SK-N-SH (cell line): Measurements from ENCODE around the gene CLEC18B. TPM values are rescaled to one million over a fixed set of nuclear protein-coding genes. Genes with fewer than 3 reads are reported as not detected.

Experiments
- CTCF ChIA-PET: fragments of 300-600, 350-600 bp; formaldehyde crosslinking; extraction: SDS; loops from one replicate; lab custom pipeline; 2021; lab: Yijun Ruan, JAX
- POLR2A ChIA-PET: fragments of 350-600 bp; sonication (Branson Sonifier 250); formaldehyde crosslinking; extraction: SDS; loops from one replicate; lab custom pipeline; 2020; ENCODE audit warnings: antibody characterized with exemption, inconsistent platforms; lab: Yijun Ruan, JAX
- DNase-seq: peaks from one replicate; pipeline ENCODE4 v3.0.0; 2012
- H2AFZ ChIP-seq: fragments of 200-600 bp; sonication (generic); 2 replicates; pipeline ENCODE4 v1.8.1; 2016; ENCODE audit warnings: antibody characterized with exemption, mild to moderate bottlenecking, low read depth
- H3F3A ChIP-seq: fragments of 200-600 bp; sonication (generic); replicated peaks from 2 replicates; pipeline ENCODE3; 2016; ENCODE audit warnings: antibody characterized with exemption, mild to moderate bottlenecking; ENCODE audit not compliant: insufficient read depth
- H3K27ac ChIP-seq, 2 experiments: fragments of 200-500 bp in 1 of 2; fragments of 200-600 bp in 1 of 2; sonication (Bioruptor generic) in 1 of 2; sonication (generic), shearing (Covaris generic) in 1 of 2; 2 replicates each; pipeline versions ENCODE4 v1.5.1 to v1.6.1; 2014 to 2016; ENCODE audit warnings: low read depth in 2 of 2, inconsistent platforms in 1 of 2, low read length in 1 of 2, mild to moderate bottlenecking in 1 of 2, mixed read lengths in 1 of 2
- H3K27me3 ChIP-seq: fragments of 200-600 bp; sonication (generic), shearing (Covaris generic); 2 replicates; pipeline ENCODE4 v1.6.1; 2016; ENCODE audit warnings: mixed run types; ENCODE audit not compliant: insufficient read depth
- H3K36me3 ChIP-seq, 2 experiments: fragments of 200-500 bp in 1 of 2; fragments of 200-600 bp in 1 of 2; sonication (Bioruptor generic) in 1 of 2; sonication (generic) in 1 of 2; replicated peaks in 1 of 2; 2 replicates each; pipeline versions ENCODE3 to v1.5.1; 2014 to 2016; ENCODE audit warnings: low read length in 1 of 2, mild to moderate bottlenecking in 1 of 2; ENCODE audit not compliant: insufficient read depth in 2 of 2, control insufficient read depth in 1 of 2
- H3K4me1 ChIP-seq, 2 experiments: fragments of 200-500 bp in 1 of 2; fragments of 200-600 bp in 1 of 2; sonication (Bioruptor generic) in 1 of 2; sonication (generic), shearing (Covaris generic) in 1 of 2; 2 replicates each; pipeline versions ENCODE4 v1.5.1 to v1.6.1; 2014 to 2016; ENCODE audit warnings: low read depth in 1 of 2, low read length in 1 of 2, mixed run types in 1 of 2; ENCODE audit not compliant: insufficient read depth in 2 of 2, control insufficient read depth in 1 of 2
- H3K4me2 ChIP-seq: fragments of 200-600 bp; sonication (generic), shearing (Covaris generic); 2 replicates; pipeline ENCODE4 v1.6.1; 2017; ENCODE audit warnings: mixed run types
- H3K4me3 ChIP-seq, 2 experiments: fragments of 200-500 bp in 1 of 2; fragments of 200-600 bp in 1 of 2; sonication (Bioruptor generic) in 1 of 2; sonication (generic), shearing (Covaris generic) in 1 of 2; 2 replicates each; pipeline versions ENCODE4 v1.5.1 to v1.8.1; 2014 to 2016; ENCODE audit warnings: low read depth in 2 of 2, inconsistent platforms in 1 of 2, low read length in 1 of 2, mild to moderate bottlenecking in 1 of 2, mixed read lengths in 1 of 2, moderate library complexity in 1 of 2
- H3K79me2 ChIP-seq: fragments of 200-600 bp; sonication (generic); 2 replicates; pipeline ENCODE4 v1.8.1; 2017; ENCODE audit warnings: mild to moderate bottlenecking; ENCODE audit not compliant: insufficient read depth
- H3K9ac ChIP-seq: fragments of 200-600 bp; sonication (generic); 2 replicates; pipeline ENCODE4 v1.6.1; 2017; ENCODE audit warnings: mixed run types
- H3K9me2 ChIP-seq: fragments of 200-600 bp; sonication (generic); 2 replicates; pipeline ENCODE4 v1.6.1; 2017; ENCODE audit warnings: mixed run types
- H3K9me3 ChIP-seq: fragments of 200-600 bp; sonication (generic); 2 replicates; pipeline ENCODE4 v1.6.1; 2017; ENCODE audit warnings: mixed run types, mild to moderate bottlenecking, moderate library complexity
- H4K20me1 ChIP-seq: fragments of 200-600 bp; sonication (generic); 2 replicates; pipeline ENCODE4 v1.6.1; 2017; ENCODE audit warnings: mild to moderate bottlenecking, mixed run types; ENCODE audit not compliant: insufficient read depth
- CHD2 ChIP-seq: fragments of 150-350 bp; IDR thresholded peaks from 2 replicates; pipeline ENCODE4 v1.6.1; 2018; ENCODE audit warnings: low read length; ENCODE audit not compliant: partially characterized antibody
- CTCF ChIP-seq: fragments of 200-600 bp; sonication (generic); IDR thresholded peaks from 2 replicates; pipeline ENCODE4 v1.6.1; 2017; ENCODE audit warnings: antibody characterized with exemption, mild to moderate bottlenecking, moderate library complexity
- GABPA ChIP-seq: IDR thresholded peaks from 2 replicates; pipeline ENCODE4 v1.4.0; 2012; ENCODE audit warnings: low read depth, mild to moderate bottlenecking
- IRF3 ChIP-seq: fragments of 150-350 bp; IDR thresholded peaks from 2 replicates; pipeline ENCODE4 v1.6.1; 2016; ENCODE audit warnings: mild to moderate bottlenecking, low read depth, low read length
- MXI1 ChIP-seq: IDR thresholded peaks from 2 replicates; pipeline ENCODE4 v1.6.1; 2012; ENCODE audit warnings: mild to moderate bottlenecking, low read depth, low read length, improper control_type of control experiment
- NFIC ChIP-seq: IDR thresholded peaks from 2 replicates; pipeline ENCODE4 v1.4.0; 2012; ENCODE audit warnings: borderline replicate concordance
- PBX3 ChIP-seq: IDR thresholded peaks from 2 replicates; pipeline ENCODE4; 2012
- POLR2AphosphoS5 ChIP-seq: IDR thresholded peaks from 2 replicates; pipeline ENCODE4 v1.6.1; 2012; ENCODE audit warnings: low read depth, low read length
- RCOR1 ChIP-seq: fragments of 150-350 bp; IDR thresholded peaks from 2 replicates; pipeline ENCODE4 v1.6.1; 2017; ENCODE audit warnings: antibody characterized with exemption, low read length
- SIN3A ChIP-seq: IDR thresholded peaks from 2 replicates; pipeline ENCODE4 v1.6.1; 2012; ENCODE audit warnings: low read depth, mild to moderate bottlenecking, low read length, moderate library complexity, borderline replicate concordance
- TEAD4 ChIP-seq: IDR thresholded peaks from 2 replicates; pipeline ENCODE4 v1.4.0; 2012; ENCODE audit warnings: mild to moderate bottlenecking, borderline replicate concordance; ENCODE audit not compliant: insufficient read depth
- YY1 ChIP-seq: IDR thresholded peaks from 2 replicates; pipeline ENCODE4 v1.4.0; 2012; ENCODE audit warnings: low read depth, mild to moderate bottlenecking
- ZBTB33 ChIP-seq: IDR thresholded peaks from 2 replicates; pipeline ENCODE4 v1.4.0; 2012; ENCODE audit warnings: low read depth, borderline replicate concordance
- WGBS: methylation state at CpG from one replicate; pipeline ENCODE4 v1.1.6; 2017; ENCODE audit warnings: low lambda C conversion rate; 5-methylcytosine and 5-hydroxymethylcytosine counted together
- polyA plus RNA-seq, 3 experiments: library from polyadenylated mRNA; depleted of rRNA; stranded (reverse); fragments of >200 nt; gene quantifications; 2 replicates each; pipeline ENCODE4 v1.2.3, GENCODE V29; 2012

The CLEC18B gene
- polyA plus RNA-seq, 1 of the 3 experiments (the other 2 are of a cell fraction), result 0.10 TPM

- ChIA-PET CTCF (no interaction called here), POLR2A (no interaction called here)
- H3K36me3 ChIP-seq, result peaks cover 37 to 43% of the 10 kb centered on the region in 2 experiments
- WGBS, result 91% methylated on average over 11 of the region's 14 CpGs
- no peak overlapping the region for H2AFZ ChIP-seq
- no peaks in the 10 kb centered on the region for H3K9me2 ChIP-seq
- no peaks in the 10 kb centered on the region for H3K9me3 ChIP-seq
- peaks cover 31% of the 10 kb centered on the region for H3F3A ChIP-seq
- no peak overlapping the region for H3K27ac ChIP-seq
- DNase-seq, result no peak
- H4K20me1 ChIP-seq, result no peaks in the 10 kb centered on the region
- no peak overlapping the region for H3K9ac ChIP-seq
- no peak overlapping the region for H3K4me3 ChIP-seq
- no peak overlapping the region for H3K4me2 ChIP-seq
- no peaks in the 10 kb centered on the region for H3K27me3 ChIP-seq
- no peaks in the 10 kb centered on the region; the same call in 1 of the 2 replicates for H3K79me2 ChIP-seq
- TF ChIP-seq TEAD4 (no peak), CTCF (no peak), ZBTB33 (no peak), RCOR1 (no peak), SIN3A (no peak), GABPA (no peak), IRF3 (no peak), MXI1 (no peak), PBX3 (no peak), NFIC (no peak), YY1 (no peak), POLR2AphosphoS5 (no peak), CHD2 (no peak)
- peaks cover 0 to 11% of the 10 kb centered on the region in 2 experiments; a peak in 2 of 4 replicates for H3K4me1 ChIP-seq
These were observed 30.9 kb upstream of the CLEC18B start for GRCh38 chr16:74451951-74452758.
